Neural cell (in vitro differentiated cells): ENCODE measurements around the gene TMEM119. TPM values are rescaled to one million over a fixed set of nuclear protein-coding genes. Genes with fewer than 3 reads are reported as not detected.
"Not testable (repeated sequence)": the region's sequence is repeated elsewhere in the genome, so short reads cannot be mapped to it uniquely, and the experiment has no call there.

Experiments used
- H2AFZ ChIP-seq: fragments of 200-600, 300-800 bp; sonication (generic), shearing (Covaris generic); 2 replicates; pipeline ENCODE4 v1.6.0; 2014; ENCODE audit warnings: low read depth, mild to moderate bottlenecking, antibody characterized with exemption, low read length, moderate library complexity
- H3F3A ChIP-seq: fragments of 200-600 bp; shearing (Covaris generic); 2 replicates; pipeline ENCODE4 v1.6.1; 2016; ENCODE audit warnings: mild to moderate bottlenecking, moderate library complexity, mixed read lengths, antibody characterized with exemption, low read length; ENCODE audit not compliant: insufficient read depth, poor library complexity, severe bottlenecking
- H3K27ac ChIP-seq: fragments of 200-600, 300-800 bp; sonication (generic), shearing (Covaris generic); 2 replicates; pipeline ENCODE4 v1.5.1; 2014; ENCODE audit warnings: mild to moderate bottlenecking, low read length, moderate library complexity
- H3K27me3 ChIP-seq: fragments of 300-800, 200-600 bp; sonication (generic), shearing (Covaris generic); 2 replicates; pipeline ENCODE4 v1.6.0; 2014; ENCODE audit warnings: mild to moderate bottlenecking, low read depth, low read length, moderate library complexity; ENCODE audit not compliant: insufficient read depth
- H3K36me3 ChIP-seq: fragments of 300-800, 200-600 bp; sonication (generic), shearing (Covaris generic); 2 replicates; pipeline ENCODE4 v1.5.1; 2014; ENCODE audit warnings: mild to moderate bottlenecking, antibody characterized with exemption, low read length, moderate library complexity; ENCODE audit not compliant: insufficient read depth
- H3K4me2 ChIP-seq: fragments of 300-800, 200-600 bp; sonication (generic), shearing (Covaris generic); 2 replicates; pipeline ENCODE4 v1.6.0; 2014; ENCODE audit warnings: mild to moderate bottlenecking, low read length
- H3K4me3 ChIP-seq: fragments of 300-800, 200-600 bp; sonication (generic), shearing (Covaris generic); 2 replicates; pipeline ENCODE4 v1.5.1; 2014; ENCODE audit warnings: mild to moderate bottlenecking, low read length, moderate library complexity
- H3K79me2 ChIP-seq: fragments of 200-600 bp; shearing (Covaris generic); replicated peaks from 2 replicates; pipeline ENCODE4 v1.6.0; 2014; ENCODE audit warnings: mild to moderate bottlenecking, low read length, moderate library complexity; ENCODE audit not compliant: insufficient read depth
- H3K9ac ChIP-seq: fragments of 300-800, 200-600 bp; sonication (generic), shearing (Covaris generic); 2 replicates; pipeline ENCODE4 v1.6.1; 2016; ENCODE audit warnings: mild to moderate bottlenecking, low read length, mixed read lengths
- H3K9me2 ChIP-seq: fragments of 200-600 bp; shearing (Covaris generic); 2 replicates; pipeline ENCODE4 v1.6.1; 2016; ENCODE audit warnings: mild to moderate bottlenecking, low read length, mixed read lengths; ENCODE audit not compliant: insufficient read depth
- H3K9me3 ChIP-seq: fragments of 200-600, 300-800 bp; sonication (generic), shearing (Covaris generic); 2 replicates; pipeline ENCODE4 v1.6.1; 2016; ENCODE audit warnings: mild to moderate bottlenecking, mixed run types, low read length, moderate library complexity, mixed read lengths
- H4K20me1 ChIP-seq: fragments of 200-600 bp; shearing (Covaris generic); 2 replicates; pipeline ENCODE4 v1.6.1; 2016; ENCODE audit warnings: mild to moderate bottlenecking, mixed run types; ENCODE audit not compliant: insufficient read depth
- EP300 ChIP-seq: fragments of 450-650 bp; conservative IDR thresholded peaks from 2 replicates; pipeline ENCODE4 v1.6.1; 2014; ENCODE audit warnings: antibody characterized with exemption, mild to moderate bottlenecking, moderate library complexity; ENCODE audit not compliant: poor library complexity, severe bottlenecking
- EZH2 ChIP-seq: fragments of 200-600, 300-800 bp; shearing (Covaris generic), sonication (generic); IDR thresholded peaks from 2 replicates; pipeline ENCODE4 v1.6.1; 2014; ENCODE audit warnings: antibody characterized with exemption, low read length, borderline replicate concordance, mild to moderate bottlenecking; ENCODE audit not compliant: insufficient read depth, poor library complexity, severe bottlenecking
- MXI1 ChIP-seq: fragments of 450-650 bp; conservative IDR thresholded peaks from 2 replicates; pipeline ENCODE4 v1.6.1; 2014; ENCODE audit warnings: antibody characterized with exemption, mild to moderate bottlenecking; ENCODE audit not compliant: poor library complexity, severe bottlenecking
- POLR2AphosphoS5 ChIP-seq: IDR thresholded peaks from 2 replicates; pipeline ENCODE4 v1.6.1; 2012
- RAD21 ChIP-seq: fragments of 450-650 bp; conservative IDR thresholded peaks from 2 replicates; pipeline ENCODE4 v1.6.1; 2014; ENCODE audit warnings: antibody characterized with exemption, mild to moderate bottlenecking, moderate library complexity
- SMC3 ChIP-seq: fragments of 450-650 bp; conservative IDR thresholded peaks from 2 replicates; pipeline ENCODE4 v1.6.1; 2014; ENCODE audit warnings: antibody characterized with exemption, mild to moderate bottlenecking, moderate library complexity; ENCODE audit not compliant: poor library complexity
- TAF1 ChIP-seq: IDR thresholded peaks from 2 replicates; pipeline ENCODE4 v1.6.1; 2012; ENCODE audit warnings: low read depth
- polyA plus RNA-seq: library from polyadenylated mRNA; depleted of rRNA; stranded (reverse); fragments of >200 nt; gene quantifications from 2 replicates; pipeline ENCODE4 v1.2.3, GENCODE V29; 2014
- TF ChIP-seq, protein P1 (sequence below): IDR thresholded peaks from 2 replicates; pipeline ENCODE4 v1.6.1; 2012; ENCODE audit warnings: borderline replicate concordance
- TF ChIP-seq, protein P2 (sequence below): fragments of 450-650 bp; IDR thresholded peaks from 2 replicates; pipeline ENCODE4 v1.5.1; 2014; ENCODE audit warnings: antibody characterized with exemption, mild to moderate bottlenecking, moderate library complexity; ENCODE audit not compliant: poor library complexity, severe bottlenecking

The TMEM119 gene
- polyA plus RNA-seq, 1 donor from 2014 or later: not detected

DNA sequence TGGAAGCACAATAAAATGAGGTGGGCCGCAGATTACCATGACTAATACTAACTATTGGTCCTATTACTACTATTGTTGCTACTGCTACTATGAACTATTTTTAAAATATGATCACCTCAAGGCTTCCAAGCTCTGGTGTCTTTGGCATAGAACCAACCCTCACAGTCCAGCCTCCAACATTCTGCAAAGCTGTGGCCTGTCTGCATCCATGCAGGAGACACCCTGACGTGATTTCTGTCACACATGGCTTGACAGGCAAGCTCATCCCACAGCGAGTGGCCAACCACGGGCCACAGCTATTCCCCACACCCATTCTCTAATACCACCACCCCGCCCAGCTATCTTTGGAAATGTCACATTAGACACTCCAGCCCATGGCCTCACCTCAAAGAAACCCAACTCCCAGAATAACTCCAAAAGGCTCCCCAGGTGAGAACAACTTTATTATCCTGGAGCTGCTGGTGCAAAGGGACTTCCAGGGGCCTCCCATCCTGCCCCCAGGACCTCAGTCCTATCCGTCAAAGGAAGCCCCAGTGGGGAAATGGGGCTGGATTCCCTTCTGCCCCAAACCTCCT, 21.1 kb downstream of the TMEM119 start:
- Histone ChIP-seq H3K27ac (no peak overlapping the region), H3K36me3 (no peaks in the 10 kb centered on the region), H3K4me3 (no peak overlapping the region), H3F3A (no peaks in the 10 kb centered on the region), H2AFZ (no peak overlapping the region), H3K79me2 (no peaks in the 10 kb centered on the region), H3K27me3 (no peaks in the 10 kb centered on the region), H4K20me1 (no peaks in the 10 kb centered on the region), H3K9me3 (no peaks in the 10 kb centered on the region), H3K9me2 (no peaks in the 10 kb centered on the region), H3K9ac (no peak overlapping the region), H3K4me2 (no peak overlapping the region)
- TF ChIP-seq POLR2AphosphoS5: no peak
- no peak for TF ChIP-seq EZH2
- no peak for TF ChIP-seq EP300
- TF ChIP-seq RAD21: no peak
- no peak for TF ChIP-seq SMC3
- no peak for TF ChIP-seq TAF1
- TF ChIP-seq MXI1: no peak
- TF ChIP-seq, protein P1, sequence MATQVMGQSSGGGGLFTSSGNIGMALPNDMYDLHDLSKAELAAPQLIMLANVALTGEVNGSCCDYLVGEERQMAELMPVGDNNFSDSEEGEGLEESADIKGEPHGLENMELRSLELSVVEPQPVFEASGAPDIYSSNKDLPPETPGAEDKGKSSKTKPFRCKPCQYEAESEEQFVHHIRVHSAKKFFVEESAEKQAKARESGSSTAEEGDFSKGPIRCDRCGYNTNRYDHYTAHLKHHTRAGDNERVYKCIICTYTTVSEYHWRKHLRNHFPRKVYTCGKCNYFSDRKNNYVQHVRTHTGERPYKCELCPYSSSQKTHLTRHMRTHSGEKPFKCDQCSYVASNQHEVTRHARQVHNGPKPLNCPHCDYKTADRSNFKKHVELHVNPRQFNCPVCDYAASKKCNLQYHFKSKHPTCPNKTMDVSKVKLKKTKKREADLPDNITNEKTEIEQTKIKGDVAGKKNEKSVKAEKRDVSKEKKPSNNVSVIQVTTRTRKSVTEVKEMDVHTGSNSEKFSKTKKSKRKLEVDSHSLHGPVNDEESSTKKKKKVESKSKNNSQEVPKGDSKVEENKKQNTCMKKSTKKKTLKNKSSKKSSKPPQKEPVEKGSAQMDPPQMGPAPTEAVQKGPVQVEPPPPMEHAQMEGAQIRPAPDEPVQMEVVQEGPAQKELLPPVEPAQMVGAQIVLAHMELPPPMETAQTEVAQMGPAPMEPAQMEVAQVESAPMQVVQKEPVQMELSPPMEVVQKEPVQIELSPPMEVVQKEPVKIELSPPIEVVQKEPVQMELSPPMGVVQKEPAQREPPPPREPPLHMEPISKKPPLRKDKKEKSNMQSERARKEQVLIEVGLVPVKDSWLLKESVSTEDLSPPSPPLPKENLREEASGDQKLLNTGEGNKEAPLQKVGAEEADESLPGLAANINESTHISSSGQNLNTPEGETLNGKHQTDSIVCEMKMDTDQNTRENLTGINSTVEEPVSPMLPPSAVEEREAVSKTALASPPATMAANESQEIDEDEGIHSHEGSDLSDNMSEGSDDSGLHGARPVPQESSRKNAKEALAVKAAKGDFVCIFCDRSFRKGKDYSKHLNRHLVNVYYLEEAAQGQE: no peak
- TF ChIP-seq, protein P2, sequence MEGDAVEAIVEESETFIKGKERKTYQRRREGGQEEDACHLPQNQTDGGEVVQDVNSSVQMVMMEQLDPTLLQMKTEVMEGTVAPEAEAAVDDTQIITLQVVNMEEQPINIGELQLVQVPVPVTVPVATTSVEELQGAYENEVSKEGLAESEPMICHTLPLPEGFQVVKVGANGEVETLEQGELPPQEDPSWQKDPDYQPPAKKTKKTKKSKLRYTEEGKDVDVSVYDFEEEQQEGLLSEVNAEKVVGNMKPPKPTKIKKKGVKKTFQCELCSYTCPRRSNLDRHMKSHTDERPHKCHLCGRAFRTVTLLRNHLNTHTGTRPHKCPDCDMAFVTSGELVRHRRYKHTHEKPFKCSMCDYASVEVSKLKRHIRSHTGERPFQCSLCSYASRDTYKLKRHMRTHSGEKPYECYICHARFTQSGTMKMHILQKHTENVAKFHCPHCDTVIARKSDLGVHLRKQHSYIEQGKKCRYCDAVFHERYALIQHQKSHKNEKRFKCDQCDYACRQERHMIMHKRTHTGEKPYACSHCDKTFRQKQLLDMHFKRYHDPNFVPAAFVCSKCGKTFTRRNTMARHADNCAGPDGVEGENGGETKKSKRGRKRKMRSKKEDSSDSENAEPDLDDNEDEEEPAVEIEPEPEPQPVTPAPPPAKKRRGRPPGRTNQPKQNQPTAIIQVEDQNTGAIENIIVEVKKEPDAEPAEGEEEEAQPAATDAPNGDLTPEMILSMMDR: no peak

DNA sequence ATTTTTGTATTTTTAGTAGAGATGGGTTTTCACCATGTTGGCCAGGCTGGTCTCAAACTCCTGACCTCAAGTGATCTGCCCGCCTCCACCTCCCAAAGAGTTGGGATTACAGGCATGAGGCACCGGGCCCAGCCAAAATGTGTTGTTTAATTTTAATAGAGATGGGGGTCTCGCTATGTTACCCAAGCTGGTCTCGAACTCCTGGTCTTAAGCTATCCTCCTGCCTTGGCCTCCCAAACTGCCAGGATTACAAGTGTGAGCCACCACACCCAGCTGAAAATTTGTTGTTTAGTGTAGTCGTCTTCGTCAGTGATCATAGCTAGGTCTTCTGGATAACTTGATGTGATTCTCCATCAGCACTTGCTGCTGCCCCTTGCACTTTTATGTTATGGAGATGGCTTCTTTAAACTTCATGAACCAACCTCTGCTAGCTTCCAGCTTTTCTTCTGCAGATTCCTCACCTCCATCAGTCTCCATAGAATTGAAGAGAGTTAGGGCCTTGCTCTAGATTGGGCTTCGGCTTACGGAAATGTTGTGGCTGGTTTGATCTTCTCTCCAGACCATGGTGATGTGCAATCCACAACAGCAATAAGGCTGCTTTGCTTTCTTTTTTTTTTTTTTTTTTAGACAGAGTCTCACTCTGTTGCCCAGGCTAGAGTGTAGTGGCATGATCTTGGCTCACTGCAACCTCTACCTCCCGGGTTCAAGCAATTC, 22.5 kb downstream of the TMEM119 start:
- Histone ChIP-seq H3K79me2 (no peaks in the 10 kb centered on the region), H3K9me3 (no peaks in the 10 kb centered on the region), H3F3A (no peaks in the 10 kb centered on the region), H3K27ac (no peak overlapping the region), H3K9me2 (no peaks in the 10 kb centered on the region), H3K27me3 (no peaks in the 10 kb centered on the region), H3K4me3 (no peak overlapping the region), H3K36me3 (no peaks in the 10 kb centered on the region), H3K4me2 (no peak overlapping the region), H4K20me1 (no peaks in the 10 kb centered on the region), H2AFZ (no peak overlapping the region), H3K9ac (no peak overlapping the region)
- no peak for TF ChIP-seq SMC3
- no peak for TF ChIP-seq POLR2AphosphoS5
- TF ChIP-seq, protein P2: no peak
- no peak for TF ChIP-seq RAD21
- no peak for TF ChIP-seq EZH2
- TF ChIP-seq TAF1: no peak
- TF ChIP-seq MXI1: no peak
- TF ChIP-seq EP300: no peak
- TF ChIP-seq, protein P1: no peak

DNA sequence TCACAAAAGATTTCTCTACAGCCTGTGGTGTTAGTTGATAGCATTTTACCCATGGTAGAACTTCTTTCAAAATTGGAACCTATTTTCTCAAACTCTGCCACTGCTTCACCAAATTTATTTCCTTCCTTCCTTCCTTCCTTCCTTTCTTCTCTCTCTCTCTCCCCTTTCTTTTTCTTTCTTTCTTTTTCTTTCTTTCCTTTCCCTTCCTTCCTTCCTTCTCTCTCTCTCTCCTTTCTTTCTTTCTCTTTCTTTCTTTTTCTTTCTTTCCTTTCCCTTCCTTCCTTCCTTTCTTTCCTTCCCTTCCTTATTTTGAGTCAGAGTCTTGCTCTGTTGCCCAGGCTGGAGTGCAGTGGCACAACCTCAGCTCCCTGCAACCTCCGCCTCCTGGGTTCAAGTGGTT, 23.6 kb downstream of the TMEM119 start:
- not testable (repeated sequence) for H3K27ac ChIP-seq, H3K4me3 ChIP-seq, H3K9ac ChIP-seq, H3F3A ChIP-seq, H3K36me3 ChIP-seq, H3K9me2 ChIP-seq, H3K9me3 ChIP-seq, H3K27me3 ChIP-seq, H2AFZ ChIP-seq, H4K20me1 ChIP-seq, H3K4me2 ChIP-seq, H3K79me2 ChIP-seq
